Endothelial cell of umbilical vein (primary cell): ENCODE data around the gene ARHGEF25.

Experiments used
- EZH2 ChIP-seq: IDR thresholded peaks from 2 replicates; pipeline ENCODE4 v1.6.1; 2012; ENCODE audit warnings: borderline replicate concordance, low read depth, mild to moderate bottlenecking, moderate library complexity, low read length, inconsistent platforms; ENCODE audit not compliant: severe bottlenecking
- POLR2A ChIP-seq: IDR thresholded peaks from 2 replicates; pipeline ENCODE4 v1.6.1; 2012; ENCODE audit warnings: low read depth, mild to moderate bottlenecking, control low read depth, low read length
- POLR2AphosphoS5 ChIP-seq: IDR thresholded peaks from 2 replicates; pipeline ENCODE4 v1.6.1; 2012; ENCODE audit warnings: low read depth, mild to moderate bottlenecking, control low read depth, low read length, moderate library complexity; ENCODE audit not compliant: insufficient read depth
- TF ChIP-seq, protein P1 (sequence below), 2 donors: IDR thresholded peaks; 1 replicate in 1 of 2; 2 replicates in 1 of 2; pipeline ENCODE4 v1.5.1; 2011; ENCODE audit warnings: low read length in 2 of 2, mild to moderate bottlenecking in 2 of 2, moderate library complexity in 2 of 2, control low read depth in 1 of 2, inconsistent platforms in 1 of 2, low read depth in 1 of 2; ENCODE audit not compliant: insufficient read depth in 1 of 2; ENCODE audit errors: extremely low read depth in 1 of 2
- TF ChIP-seq, protein P2 (sequence below): IDR thresholded peaks from 2 replicates; pipeline ENCODE4 v1.6.1; 2011; ENCODE audit not compliant: insufficient read depth, insufficient read length

DNA sequence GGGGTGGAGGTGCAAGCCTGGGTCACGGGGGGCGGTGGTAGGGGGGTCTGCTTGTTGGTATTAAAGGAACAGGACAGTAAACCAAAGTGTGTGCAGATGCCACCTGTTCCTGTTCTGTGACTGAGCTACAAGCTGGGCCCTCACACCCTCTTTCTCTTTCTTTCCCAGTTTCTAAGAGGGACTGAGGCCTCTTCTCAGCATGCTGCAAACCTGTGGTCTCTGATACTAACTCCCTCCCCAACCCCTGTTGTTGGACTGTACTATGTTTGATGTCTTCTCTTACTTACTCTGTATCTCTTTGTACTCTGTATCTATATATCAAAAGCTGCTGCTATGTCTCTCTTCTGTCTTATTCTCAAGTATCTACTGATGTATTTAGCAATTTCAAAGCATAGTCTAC lies 27.2 kb upstream of the ARHGEF25 start:
- TF ChIP-seq POLR2AphosphoS5 (no peak), EZH2 (no peak), POLR2A (no peak)
- TF ChIP-seq, protein P1, sequence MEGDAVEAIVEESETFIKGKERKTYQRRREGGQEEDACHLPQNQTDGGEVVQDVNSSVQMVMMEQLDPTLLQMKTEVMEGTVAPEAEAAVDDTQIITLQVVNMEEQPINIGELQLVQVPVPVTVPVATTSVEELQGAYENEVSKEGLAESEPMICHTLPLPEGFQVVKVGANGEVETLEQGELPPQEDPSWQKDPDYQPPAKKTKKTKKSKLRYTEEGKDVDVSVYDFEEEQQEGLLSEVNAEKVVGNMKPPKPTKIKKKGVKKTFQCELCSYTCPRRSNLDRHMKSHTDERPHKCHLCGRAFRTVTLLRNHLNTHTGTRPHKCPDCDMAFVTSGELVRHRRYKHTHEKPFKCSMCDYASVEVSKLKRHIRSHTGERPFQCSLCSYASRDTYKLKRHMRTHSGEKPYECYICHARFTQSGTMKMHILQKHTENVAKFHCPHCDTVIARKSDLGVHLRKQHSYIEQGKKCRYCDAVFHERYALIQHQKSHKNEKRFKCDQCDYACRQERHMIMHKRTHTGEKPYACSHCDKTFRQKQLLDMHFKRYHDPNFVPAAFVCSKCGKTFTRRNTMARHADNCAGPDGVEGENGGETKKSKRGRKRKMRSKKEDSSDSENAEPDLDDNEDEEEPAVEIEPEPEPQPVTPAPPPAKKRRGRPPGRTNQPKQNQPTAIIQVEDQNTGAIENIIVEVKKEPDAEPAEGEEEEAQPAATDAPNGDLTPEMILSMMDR (IDR thresholded peaks at IDR 0.05; ENCODE audit: extremely low read depth in 1 of 2, insufficient read depth in 1 of 2, low read depth in 1 of 2, low read length in 2 of 2), result no peak
- TF ChIP-seq, protein P2, sequence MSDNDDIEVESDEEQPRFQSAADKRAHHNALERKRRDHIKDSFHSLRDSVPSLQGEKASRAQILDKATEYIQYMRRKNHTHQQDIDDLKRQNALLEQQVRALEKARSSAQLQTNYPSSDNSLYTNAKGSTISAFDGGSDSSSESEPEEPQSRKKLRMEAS, result no peak
